Anterior cingulate cortex (tissue), 58 donors: ENCODE measurements around the gene GABRD.
A peak's percentile ranks its signal among the peaks of the same experiment; 100 is the strongest.

Experiments
- DNase-seq, 58 donors: peaks; one replicate each; lab custom pipeline; 2025; lab: John Stamatoyannopoulos, UW

Gene GABRD

DNA sequence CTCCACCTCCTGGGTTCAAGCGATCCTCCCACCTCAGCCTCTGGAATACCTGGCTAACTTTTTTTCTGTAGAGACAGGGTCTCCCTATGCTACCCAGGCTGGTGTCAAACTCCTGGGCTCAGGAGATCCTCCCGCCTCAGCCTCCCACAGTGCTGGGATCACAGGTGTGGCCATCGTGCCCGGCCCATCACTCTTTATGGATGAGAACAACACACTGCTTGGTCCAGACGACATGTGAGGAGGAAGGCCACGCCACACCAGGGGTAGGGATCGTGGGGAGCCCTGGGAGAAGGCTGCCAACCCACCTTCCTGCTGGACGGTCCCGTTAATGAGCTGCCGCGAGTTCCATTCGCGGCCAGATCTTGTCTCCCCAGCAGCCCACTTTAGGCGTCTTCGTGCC, 5.0 kb upstream of the GABRD start:
- no peak for DNase-seq

DNA sequence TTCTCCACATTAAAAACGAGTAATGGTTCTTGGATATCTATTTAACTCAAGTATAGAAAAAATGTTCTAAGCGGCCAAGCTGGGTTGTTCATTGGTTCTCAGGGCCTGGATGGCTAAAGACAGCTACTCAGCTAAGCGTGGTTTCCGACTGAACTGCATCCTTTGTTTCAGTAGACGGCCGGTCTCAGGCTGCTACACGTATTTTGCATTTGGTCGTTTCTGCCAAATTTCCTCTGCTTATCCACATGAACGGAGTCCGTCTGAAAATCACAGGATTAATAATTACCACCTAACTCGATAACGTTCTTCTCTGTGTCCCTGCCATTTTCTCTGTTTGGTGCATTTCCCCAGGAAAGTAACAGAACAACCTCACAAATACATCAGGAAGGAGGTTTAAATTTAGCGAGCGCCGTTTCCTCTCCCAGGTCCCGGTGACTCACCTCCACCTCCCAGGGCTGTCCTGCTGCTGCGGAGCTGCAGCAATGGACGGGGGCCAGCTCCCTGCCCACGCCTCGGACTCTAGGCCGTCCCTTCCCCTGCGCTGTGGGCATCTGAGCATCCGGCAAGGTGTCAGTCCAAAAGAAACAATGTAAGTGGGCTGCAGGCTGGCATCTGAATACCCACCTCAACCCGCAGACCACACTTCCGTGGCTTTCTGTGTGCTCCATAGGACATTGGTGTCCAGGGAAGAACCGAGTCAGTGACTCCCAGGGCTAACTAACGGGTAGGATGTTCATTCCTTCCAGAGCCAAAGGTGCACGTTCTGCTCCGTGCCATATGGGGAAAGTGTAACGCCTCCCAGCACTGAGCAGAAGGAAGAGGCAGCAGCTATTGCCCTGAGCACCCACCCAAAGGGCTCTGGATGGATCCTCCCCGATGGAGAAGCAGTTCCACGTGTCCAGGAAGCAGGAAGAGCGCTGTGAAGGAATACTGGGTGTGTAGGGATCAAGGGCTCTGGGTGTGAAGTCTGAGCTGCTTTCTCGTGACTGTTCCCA, 4.1 kb upstream of the GABRD start:
- DNase-seq, result no peak

DNA sequence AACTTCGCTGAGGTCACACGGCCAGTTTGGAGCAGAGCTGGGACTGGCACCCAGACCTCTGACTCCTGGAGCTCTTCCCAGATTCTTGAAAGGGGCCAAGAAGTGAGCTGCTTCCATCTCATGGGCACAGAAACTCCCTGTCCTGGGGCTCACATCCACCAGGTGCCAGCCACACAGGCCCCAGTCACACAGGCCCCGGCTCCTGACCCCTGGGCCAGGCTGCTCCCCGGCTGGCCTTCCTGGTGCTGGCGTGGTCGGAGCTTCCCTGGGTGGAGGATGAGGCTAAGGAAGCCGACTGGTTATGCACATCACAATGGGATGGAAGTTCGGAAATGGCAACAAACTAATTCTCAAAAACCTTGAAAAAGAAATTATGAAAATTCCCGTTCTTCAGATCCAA, 3.0 kb upstream of the GABRD start:
- DNase-seq, result no peak

DNA sequence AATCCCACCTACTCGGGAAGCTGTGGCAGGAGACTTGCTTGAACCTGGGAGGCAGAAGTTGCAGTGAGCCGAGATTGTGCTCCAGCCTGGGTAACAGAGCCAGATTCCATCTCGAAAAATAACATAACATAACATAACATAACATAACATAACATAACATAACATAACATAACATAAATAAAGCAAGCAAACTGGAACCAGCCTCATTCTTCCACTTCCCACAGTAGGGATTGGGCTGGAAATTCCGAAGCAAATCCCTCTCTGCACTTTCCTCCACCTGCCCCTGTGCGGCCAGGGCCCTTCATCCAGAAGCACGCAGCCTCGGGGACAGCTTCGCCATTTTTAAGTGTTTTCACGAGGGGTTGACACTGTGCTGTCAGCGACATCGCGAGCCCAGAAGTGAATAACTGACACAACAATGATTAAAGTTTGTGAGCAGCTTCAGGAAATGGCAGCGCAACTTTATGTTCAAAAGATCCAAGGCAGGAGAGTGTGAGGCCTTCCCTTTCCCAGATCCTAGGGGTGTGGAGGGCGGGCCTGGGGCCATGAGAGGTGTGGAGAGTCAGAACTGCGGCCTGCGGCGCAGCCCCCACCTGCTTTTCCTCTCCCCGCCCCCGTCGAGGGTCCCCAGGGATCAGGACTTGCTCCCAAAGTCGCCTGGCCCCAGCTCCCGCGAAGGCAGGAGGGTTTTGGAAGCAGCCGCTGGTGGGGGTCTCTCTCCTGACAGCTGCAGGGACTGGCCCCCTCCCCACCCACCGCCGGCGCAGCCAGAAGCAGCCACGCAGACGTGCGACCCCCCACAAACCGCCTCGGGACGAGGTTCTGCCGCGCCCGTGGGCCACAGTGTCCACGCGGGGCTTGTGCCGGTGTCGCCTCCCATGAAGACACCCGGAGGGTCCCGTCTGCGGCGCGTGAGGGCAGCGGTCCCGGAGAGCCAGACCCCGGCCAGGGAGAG, 651 bp upstream of the GABRD start:
- no peak for DNase-seq

DNA sequence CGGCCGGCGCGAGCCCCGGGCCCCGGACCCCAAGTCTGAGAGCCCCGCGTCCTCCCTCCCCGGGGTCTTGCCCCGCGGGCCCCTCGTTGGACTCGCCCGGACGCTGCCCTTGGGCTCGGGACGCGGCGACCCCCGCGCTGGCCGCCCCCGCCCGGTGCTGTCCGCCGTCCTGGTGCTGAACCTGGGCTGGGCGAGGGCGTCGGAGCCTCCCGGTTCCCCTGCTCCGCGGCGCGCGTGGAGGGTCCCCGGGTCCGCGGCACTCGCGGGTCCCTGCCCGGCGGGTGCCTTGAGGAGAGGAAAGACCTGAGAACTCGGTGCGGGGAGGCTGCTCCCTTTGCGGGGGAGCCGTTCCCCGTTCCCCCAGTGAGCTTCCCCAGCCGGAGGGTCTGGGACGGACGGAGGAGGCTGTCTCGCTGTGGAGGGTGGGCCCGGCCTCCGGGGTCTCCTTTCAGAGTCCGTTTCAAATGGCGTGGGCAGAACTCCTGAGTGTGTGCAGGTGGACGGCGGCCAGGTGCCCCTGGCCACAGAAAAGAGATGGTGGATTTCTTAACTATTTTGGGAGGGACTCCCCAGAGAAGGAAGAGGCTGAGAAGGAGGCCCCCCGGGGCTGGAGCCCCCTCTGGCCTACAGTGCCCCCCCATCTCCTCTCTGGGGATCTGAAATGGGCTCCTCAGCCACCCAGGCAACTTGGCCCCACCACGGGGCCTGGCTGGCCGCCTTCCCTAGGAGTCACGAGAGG, 595 bp downstream of the GABRD start:
- DNase-seq, result no peak

DNA sequence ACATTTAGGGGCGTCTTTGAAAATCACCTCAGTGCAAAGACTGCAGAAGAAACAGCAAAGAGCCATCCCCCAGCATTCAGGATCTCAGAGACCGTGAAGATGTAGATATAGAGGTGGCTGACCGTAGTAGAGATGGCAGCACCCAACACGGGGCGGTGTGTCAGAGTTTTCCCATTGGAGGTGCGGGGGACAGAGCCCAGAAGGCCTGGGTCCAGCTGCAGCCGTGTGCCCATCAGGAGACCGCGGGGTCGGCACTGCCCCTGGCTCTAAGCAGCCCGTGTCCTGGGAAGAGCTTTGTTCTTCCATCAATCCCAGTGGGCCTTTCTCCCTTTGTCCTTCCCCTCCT, 1.1 kb downstream of the GABRD start:
- no peak for DNase-seq

DNA sequence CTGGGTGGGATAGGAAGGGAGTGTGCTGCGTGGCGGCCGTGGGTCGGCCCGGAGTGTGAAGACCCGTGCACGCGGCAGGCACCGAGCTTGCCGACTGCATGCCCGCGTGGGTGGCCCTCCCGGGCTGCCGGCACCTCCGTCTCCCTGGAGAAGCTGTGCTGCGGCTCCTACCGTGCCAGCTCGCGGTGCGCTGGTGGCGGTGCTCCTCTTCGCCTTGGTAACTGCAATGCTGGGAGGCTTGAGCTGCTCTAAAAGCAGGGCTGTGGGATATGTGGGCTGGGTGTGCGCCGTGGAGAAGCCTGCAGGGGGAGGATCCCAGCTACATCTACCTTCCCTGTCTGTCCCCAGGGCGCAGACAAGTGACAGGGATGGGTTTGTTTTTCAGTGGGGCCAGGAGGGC, 2.4 kb downstream of the GABRD start:
- peak in 26 of 58 donors; percentile 13 to 86 (median 49) for DNase-seq

DNA sequence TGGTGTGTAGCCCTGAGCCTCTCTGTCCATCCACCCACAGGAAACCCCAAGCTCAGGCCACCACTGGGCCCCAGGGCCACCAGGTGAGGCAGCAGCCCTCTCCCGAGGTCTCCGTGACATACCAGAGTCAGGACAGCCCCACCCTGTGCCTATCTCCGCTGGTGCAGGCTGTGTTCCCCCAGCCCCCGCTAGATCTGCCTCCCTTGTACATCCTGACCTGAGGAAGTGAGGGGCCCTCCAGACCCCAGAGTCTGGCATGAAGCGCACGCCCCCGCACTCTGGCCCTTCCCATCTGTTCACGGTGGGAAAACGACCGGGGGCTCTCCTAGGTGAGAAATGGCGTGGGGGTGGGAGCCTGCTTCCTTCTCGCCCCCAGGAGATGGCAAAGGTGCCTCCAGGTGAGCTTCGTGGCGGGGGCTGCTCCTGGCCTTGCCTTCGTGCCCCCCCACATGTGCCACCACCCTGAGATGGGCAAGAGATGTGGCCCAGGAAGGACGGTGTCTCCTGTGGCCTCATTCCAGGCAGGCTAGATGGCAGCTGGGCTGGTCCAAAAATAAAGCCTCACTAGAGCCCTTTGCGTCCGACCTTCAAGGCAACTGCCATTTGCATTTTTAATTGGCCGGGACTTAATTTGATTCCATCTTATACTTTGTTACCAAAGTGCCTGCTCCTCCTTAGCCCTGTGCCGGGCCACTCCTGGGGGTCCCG, 3.1 kb downstream of the GABRD start:
- no peak for DNase-seq

DNA sequence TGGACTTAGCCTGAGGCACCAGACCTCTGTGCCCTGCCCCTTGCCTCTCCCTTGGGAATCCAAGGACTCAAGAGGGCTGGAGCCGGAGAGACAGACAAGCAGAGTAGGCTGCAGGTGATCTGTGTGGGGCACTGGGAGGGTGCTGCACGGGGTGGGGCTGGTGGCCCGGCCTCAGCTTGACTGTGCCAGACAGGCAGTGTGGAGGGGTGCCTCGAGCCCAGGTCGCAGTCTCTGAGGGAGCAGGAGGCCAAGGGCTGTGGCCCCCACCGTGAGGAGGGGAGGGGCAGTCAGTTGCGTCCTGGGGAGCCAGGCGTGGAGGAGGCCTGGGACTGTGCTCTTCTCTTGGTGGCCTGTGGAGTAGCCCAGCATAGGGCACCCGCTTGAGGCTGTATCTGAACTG, 4.0 kb downstream of the GABRD start:
- DNase-seq, result no peak

DNA sequence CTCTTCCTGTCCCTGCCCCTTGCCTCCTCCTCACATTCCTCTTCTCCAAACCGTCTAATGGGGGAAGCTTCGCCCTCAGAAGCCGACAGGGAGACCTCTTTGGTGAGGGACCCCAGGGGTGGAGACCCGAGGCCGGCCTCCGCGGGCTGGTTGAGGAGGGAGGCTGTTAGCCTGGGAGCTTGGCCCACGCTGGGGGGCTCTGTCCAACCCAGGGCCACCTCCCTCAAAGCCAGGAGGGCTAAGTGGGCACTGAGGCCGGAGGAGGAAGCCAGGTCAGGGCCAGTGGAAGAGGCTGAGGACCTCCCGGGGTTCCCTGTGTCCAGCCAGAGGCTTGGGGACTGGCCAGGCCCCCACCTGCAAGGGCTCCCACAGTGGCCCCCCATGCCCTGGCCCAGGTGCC, 5.3 kb downstream of the GABRD start:
- DNase-seq, result no peak

DNA sequence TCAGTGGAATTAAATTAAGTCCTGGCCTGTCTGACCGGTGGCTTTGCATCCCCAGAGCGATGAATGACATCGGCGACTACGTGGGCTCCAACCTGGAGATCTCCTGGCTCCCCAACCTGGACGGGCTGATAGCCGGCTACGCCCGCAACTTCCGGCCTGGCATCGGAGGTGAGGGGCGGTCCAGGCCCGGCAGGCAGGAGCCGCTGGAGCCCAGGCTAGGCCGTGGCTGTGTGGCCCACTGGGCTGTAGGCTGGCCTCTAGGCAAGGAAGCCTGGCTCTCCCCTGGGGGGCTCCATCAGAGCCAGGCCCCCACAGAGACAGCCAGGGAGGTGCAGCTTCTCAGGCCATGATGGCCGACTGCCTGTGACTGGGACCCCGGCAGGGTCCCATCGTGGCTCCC, 5.7 kb downstream of the GABRD start:
- DNase-seq, result no peak

DNA sequence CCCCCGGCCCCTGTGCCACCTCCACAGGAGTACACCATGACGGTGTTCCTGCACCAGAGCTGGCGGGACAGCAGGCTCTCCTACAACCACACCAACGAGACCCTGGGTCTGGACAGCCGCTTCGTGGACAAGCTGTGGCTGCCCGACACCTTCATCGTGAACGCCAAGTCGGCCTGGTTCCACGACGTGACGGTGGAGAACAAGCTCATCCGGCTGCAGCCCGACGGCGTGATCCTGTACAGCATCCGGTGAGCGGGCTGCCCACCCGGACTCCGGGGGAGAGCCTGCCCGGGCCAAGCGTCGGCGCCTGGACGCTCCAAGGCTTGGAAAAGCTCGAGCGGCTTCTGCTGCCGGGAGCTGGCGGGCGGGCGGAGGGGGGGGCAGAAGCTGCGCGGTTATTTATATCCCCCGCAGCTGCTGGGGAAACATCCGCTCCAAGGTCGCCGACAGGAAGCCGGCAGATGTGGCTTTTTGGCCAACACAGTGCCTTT, 6.4 kb downstream of the GABRD start:
- peak in 4 of 58 donors; percentile 17 to 37 (median 32) for DNase-seq

DNA sequence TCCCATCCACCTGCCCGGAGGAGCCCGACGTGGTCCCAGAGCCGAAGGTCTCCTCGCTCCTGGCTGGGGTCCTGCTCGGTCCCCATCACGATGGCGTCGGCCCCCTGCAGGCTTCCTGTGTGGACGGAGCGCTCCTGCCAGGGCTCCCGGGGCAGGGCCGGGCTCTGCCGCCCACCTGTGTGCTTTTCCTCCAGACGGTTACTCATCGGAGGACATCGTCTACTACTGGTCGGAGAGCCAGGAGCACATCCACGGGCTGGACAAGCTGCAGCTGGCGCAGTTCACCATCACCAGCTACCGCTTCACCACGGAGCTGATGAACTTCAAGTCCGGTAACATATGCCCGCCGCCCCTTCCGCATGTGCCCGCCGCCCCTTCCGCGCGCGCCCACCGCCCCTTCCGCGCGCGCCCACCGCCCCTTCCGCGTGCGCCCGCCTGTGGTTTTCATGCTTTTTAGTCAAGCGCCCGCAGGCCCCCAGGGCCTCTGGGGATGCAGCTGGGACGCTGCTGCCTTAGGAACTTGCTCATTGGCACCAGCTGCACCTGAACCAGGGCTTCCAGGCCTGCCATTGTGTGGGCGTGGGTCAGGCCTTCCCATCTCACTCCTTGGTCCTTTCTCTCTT, 8.9 kb downstream of the GABRD start:
- no peak for DNase-seq

DNA sequence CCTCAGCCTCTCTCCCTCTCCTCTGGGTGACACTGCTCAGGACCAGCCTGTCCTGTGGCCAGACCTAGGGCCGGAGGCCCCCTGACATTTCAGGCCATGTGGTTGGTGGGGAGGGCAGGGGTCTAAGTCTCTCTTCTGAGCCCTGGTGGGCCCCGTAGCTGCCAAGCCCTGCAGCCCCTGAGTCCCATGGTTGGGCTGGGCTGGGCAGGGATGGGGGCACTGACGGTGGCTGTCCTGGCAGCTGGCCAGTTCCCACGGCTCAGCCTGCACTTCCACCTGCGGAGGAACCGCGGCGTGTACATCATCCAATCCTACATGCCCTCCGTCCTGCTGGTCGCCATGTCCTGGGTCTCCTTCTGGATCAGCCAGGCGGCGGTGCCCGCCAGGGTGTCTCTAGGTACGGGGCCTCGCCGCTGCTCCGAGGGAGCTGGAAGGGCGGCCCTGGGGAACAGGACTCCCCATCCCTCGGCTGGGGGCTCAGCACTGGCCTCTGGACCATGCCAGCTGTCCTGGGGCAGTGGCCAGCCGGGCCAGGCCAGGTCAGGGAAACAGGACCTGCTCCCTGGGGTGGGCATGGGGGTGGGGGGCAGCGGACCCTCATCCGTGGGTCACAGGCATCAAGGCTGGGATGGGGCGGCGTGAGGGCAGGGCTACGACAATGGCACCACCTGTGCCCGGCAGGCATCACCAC, 9.9 kb downstream of the GABRD start:
- DNase-seq, result no peak

DNA sequence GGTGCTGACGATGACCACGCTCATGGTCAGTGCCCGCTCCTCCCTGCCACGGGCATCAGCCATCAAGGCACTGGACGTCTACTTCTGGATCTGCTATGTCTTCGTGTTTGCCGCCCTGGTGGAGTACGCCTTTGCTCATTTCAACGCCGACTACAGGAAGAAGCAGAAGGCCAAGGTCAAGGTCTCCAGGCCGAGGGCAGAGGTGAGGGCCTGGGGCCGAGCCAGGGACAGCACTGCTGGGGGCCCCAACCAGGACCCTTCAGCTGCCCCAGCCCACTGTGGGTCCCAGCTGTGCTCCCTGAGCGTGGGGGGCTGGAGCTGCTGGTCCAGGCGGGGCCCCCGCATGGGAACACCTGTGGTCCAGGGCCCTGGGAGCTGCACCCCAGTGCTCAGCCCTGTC, 10.4 kb downstream of the GABRD start:
- no peak for DNase-seq

DNA sequence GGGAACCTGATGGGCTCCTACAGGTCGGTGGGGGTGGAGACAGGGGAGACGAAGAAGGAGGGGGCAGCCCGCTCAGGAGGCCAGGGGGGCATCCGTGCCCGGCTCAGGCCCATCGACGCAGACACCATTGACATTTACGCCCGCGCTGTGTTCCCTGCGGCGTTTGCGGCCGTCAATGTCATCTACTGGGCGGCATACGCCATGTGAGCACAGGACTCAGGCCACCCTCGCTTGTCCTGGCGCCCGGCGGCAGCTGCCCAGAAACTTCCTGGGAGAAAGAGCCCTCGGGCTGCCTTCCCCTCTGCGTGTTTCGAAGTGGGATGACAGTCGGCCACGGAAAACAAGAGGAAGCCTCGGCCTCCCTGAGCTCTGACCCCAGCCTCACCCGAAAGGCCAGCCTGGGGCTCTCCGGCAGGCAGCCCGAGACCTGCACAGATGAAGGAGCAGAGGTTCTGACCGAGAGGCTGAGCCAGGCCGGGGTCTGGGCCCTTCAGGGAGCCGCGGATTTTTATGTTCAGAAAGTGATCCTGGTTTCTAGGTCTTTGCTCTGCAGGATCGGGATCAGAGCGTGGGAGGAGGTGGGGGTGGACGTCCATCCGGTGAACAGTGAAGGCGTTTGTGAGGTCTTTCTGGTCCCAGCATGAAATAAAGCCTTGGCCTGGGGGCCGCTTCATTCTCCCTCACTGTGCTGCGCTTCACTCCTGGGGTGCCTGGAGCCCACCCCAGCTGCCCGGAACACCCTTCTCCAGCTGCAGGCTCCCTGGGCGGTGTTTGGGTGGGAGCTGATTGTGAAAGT, 11.1 kb downstream of the GABRD start:
- no peak for DNase-seq

DNA sequence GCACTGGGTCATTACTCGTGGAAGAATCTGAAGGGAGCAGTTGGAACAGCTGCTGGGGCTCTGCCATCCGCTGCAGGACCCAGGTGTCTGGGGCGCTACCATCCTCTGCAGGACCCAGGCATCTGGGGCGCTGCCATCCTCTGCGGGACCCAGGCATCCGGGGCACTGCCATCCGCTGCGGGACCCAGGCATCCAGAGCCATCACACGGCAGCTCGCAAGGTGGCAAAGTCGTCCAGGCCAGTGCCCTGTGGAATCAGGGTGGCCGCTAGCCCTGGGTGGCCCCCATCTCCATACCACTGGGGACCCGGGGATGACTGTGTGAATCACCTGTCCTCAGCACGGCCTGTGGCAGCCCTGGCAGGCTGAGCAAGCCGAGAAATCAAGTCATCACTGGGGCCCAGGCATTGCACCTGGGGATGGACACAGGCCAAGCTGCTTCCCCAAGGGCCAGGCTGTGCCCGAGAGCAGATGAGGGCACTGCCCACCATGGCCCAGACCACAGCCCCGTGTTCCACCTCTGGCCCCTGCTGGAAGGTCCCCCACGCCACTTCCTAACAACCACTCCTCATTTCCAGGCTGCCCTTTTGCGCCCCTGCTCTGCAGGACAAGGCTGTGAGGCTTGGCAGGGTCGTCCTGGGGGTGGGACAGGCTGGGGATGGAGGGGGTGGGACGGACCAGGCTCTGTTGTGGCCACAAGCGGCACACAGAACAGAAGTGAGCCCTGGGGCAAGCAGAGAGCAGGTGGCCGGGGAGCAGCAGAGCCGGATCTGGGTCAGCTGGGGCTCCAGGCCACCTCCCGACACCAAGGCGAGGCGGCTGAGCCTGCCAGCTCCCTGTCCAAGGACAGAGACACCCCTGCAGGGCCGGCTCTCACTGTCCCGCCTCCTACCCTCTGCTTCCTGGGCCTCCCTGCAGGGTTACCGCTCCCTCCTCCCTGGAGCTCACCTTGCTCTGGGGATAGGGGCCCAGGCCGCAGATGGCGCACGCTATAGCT, 12.7 kb downstream of the GABRD start:
- no peak for DNase-seq
